Urinary bladder (tissue), 4 donors: ENCODE data around the gene LCMT2. TPM values are rescaled to one million over a fixed set of nuclear protein-coding genes. Genes with fewer than 3 reads are reported as not detected.
"Not testable (repeated sequence)": the region's sequence is repeated elsewhere in the genome, so short reads cannot be mapped to it uniquely, and the experiment has no call there.

Experiments used
- DNase-seq: peaks from one replicate; pipeline ENCODE4 v3.0.0-alpha.2; 2015; ENCODE audit errors: extremely low spot score
- H3K27ac ChIP-seq: one replicate; pipeline ENCODE4 v1.5.1; 2013; ENCODE audit warnings: low read depth, mild to moderate bottlenecking, moderate library complexity
- H3K36me3 ChIP-seq: one replicate; pipeline ENCODE4 v1.6.1; 2013; ENCODE audit warnings: mild to moderate bottlenecking, moderate library complexity; ENCODE audit not compliant: insufficient read depth
- H3K4me1 ChIP-seq: one replicate; pipeline ENCODE4 v1.6.1; 2013; ENCODE audit warnings: mild to moderate bottlenecking, moderate library complexity; ENCODE audit not compliant: insufficient read depth
- H3K4me3 ChIP-seq: one replicate; pipeline ENCODE4 v1.5.1; 2013; ENCODE audit warnings: low read depth, low read length
- WGBS: extraction: QIAGEN DNeasy Blood & Tissue Kit; methylation state at CpG from one replicate; pipeline ENCODE4 v1.1.7; 2013; 5-methylcytosine and 5-hydroxymethylcytosine counted together
- polyA plus RNA-seq: library from polyadenylated mRNA; stranded (reverse); fragments of 200-250 nt; gene quantifications from one replicate; pipeline ENCODE4 v1.2.3, GENCODE V29; 2013
- total RNA-seq: library from RNA; depleted of rRNA; stranded (reverse); fragments of >200 nt; gene quantifications from one replicate; pipeline ENCODE4 v1.2.3, GENCODE V29; 2014
- donor health status: healthy with polysubstance abuse.
- donor health status: healthy.

The LCMT2 gene
- total and polyA plus RNA-seq, 2 donors, result 5.5 to 8.0 TPM

GRCh38 chr15:43293432-43293831, 36.9 kb downstream of the LCMT2 start:
- H3K4me3 ChIP-seq, result no peak overlapping the region
- no peak overlapping the region for H3K27ac ChIP-seq
- no peaks in the 10 kb centered on the region for H3K36me3 ChIP-seq
- peaks cover 2% of the 10 kb centered on the region for H3K4me1 ChIP-seq
- 6% methylated on average over 24 of the region's 24 CpGs for WGBS
- no peak for DNase-seq

GRCh38 chr15:43292375-43293078, 37.8 kb downstream of the LCMT2 start:
- Histone ChIP-seq H3K4me1 (peaks cover 2% of the 10 kb centered on the region), H3K27ac (no peak overlapping the region), H3K36me3 (no peaks in the 10 kb centered on the region), H3K4me3 (no peak overlapping the region)
- 57% methylated on average over 12 of the region's 12 CpGs for WGBS
- no peak for DNase-seq

GRCh38 chr15:43289656-43290055, 40.7 kb downstream of the LCMT2 start:
- H3K4me3 ChIP-seq, H3K4me1 ChIP-seq, DNase-seq, H3K27ac ChIP-seq, H3K36me3 ChIP-seq: not testable (repeated sequence)
- 95% methylated on average over 2 of the region's 3 CpGs for WGBS

GRCh38 chr15:43287254-43287653, 43.1 kb downstream of the LCMT2 start:
- Histone ChIP-seq H3K27ac (no peak overlapping the region), H3K36me3 (no peaks in the 10 kb centered on the region), H3K4me1 (no peaks in the 10 kb centered on the region), H3K4me3 (no peak overlapping the region)
- WGBS, result 72% methylated on average over 15 of the region's 15 CpGs
- DNase-seq, result no peak

- DNase-seq, result no peak
- Histone ChIP-seq H3K36me3 (no peaks in the 10 kb centered on the region), H3K27ac (no peak overlapping the region), H3K4me3 (no peak overlapping the region), H3K4me1 (no peaks in the 10 kb centered on the region)
- WGBS, result 59% methylated on average over 7 of the region's 7 CpGs
Measured at GRCh38 chr15:43286074-43286473, 44.3 kb downstream of the LCMT2 start.

- no peaks in the 10 kb centered on the region for H3K36me3 ChIP-seq
- no peak overlapping the region for H3K4me3 ChIP-seq
- H3K27ac ChIP-seq, result no peak overlapping the region
- H3K4me1 ChIP-seq, result no peaks in the 10 kb centered on the region
- peak; percentile 17 for DNase-seq
- 7% methylated on average over 4 of the region's 4 CpGs for WGBS
Measured at GRCh38 chr15:43285609-43286037, 44.8 kb downstream of the LCMT2 start.

GRCh38 chr15:43283526-43283925, 46.8 kb downstream of the LCMT2 start:
- Histone ChIP-seq H3K36me3 (no peaks in the 10 kb centered on the region), H3K27ac (no peak overlapping the region), H3K4me1 (no peaks in the 10 kb centered on the region), H3K4me3 (no peak overlapping the region)
- 67% methylated on average over 1 of the region's 1 CpG for WGBS
- DNase-seq, result no peak

DNA sequence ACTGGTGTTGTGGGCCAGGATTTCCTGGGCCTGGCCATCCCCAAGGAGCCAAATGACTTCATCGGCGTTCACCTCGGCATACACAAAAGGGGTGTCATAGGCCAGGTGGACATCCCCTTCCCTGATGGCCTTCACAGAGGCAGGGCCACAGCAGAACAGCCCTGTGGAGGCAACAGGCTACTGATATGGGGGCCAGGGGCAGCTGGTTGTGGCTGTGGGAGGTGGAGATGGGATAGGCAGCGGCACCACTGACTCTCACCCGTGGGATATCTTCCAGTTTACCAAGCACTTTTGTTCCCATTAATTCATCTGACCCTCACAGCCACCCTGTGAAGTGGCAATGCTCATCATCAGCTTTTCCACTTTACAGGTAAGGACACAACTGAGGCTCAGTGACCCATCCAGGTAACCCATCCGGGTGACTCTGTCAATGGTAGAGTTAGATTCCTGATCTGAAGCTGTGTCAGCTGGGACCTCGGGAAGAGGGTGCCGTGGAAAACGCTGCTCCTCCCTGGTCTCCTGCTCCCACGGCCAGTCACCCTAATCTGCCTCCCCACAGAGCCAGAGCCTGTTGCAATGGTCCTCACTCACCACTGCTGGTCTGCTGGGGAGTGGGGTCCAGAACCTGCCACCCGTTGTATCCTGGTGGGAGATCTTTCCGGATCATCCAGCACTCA, 48.3 kb downstream of the LCMT2 start:
- no peak overlapping the region for H3K4me3 ChIP-seq
- no peak overlapping the region for H3K27ac ChIP-seq
- no peak for DNase-seq
- H3K4me1 ChIP-seq, result no peaks in the 10 kb centered on the region
- no peaks in the 10 kb centered on the region for H3K36me3 ChIP-seq
- WGBS, result 84% methylated on average over 12 of the region's 12 CpGs

DNA sequence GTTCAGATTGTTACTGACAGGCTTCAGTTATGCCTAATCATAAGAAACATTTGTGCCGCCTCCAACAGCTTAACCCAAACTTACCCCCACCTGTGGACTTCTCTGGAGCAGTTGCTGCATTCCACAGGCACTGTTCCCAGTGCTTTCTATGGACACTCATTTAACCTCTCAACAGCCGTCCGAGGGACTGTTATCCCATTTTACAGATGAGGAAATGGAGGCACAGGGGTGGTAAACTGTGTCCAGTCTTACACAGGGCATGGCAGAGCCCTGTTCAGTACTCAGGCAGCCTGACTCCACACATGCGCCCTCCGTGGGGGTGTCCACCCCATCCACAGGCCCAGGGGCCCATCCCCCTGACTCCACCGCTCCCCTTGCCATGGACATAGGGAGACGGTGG, 49.4 kb downstream of the LCMT2 start:
- no peaks in the 10 kb centered on the region for H3K4me1 ChIP-seq
- no peak overlapping the region for H3K4me3 ChIP-seq
- no peaks in the 10 kb centered on the region for H3K36me3 ChIP-seq
- 86% methylated on average over 7 of the region's 7 CpGs for WGBS
- no peak for DNase-seq
- no peak overlapping the region for H3K27ac ChIP-seq

DNA sequence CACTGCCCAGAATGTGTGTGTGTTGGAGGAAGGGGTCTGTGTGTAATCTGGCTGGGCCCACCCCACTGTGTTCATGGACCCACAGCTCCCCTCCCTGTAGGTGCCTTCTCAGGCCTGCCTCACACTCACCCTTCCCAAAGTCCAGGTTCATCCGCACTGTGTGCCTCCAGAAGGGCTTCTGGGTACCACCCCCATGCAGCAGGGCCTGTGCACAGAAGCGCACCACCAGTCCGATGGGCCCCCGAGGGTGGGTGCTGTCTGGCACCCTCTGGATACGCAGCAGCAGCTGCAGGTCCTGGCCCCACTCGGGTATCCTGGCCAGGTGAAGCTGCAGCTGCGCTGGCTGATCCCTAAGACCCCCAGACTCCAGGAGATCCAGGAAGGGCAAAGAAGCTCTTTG, 50.9 kb downstream of the LCMT2 start:
- no peak for DNase-seq
- 84% methylated on average over 7 of the region's 7 CpGs for WGBS
- Histone ChIP-seq H3K36me3 (no peaks in the 10 kb centered on the region), H3K4me1 (no peaks in the 10 kb centered on the region), H3K4me3 (no peak overlapping the region), H3K27ac (no peak overlapping the region)

DNA sequence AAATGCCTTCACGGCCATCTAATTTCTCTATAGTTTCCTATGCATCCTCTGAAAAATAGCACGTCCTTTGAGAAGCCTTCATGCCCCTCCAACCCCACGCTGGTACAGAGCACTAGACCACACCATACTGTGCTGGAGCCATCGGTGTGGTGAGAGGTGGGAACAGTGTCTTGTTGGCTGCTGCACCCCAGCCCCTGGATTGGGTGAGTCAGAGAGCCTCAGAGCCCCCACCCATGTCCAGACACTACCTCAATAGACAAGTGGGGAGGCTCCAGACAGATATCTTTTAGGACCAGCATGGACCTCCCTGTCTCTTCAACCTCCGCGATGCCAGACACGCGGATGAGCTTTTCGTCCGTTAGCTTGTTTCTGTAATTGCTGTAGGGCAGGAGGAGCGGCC, 51.5 kb downstream of the LCMT2 start:
- no peak for DNase-seq
- Histone ChIP-seq H3K4me3 (no peak overlapping the region), H3K27ac (no peak overlapping the region), H3K4me1 (no peaks in the 10 kb centered on the region), H3K36me3 (no peaks in the 10 kb centered on the region)
- 76% methylated on average over 11 of the region's 11 CpGs for WGBS

- 58% methylated on average over 4 of the region's 4 CpGs for WGBS
- H3K27ac ChIP-seq, result no peak overlapping the region
Measured at GRCh38 chr15:43277901-43278300, 52.5 kb downstream of the LCMT2 start.

GRCh38 chr15:43277231-43277823, 53.0 kb downstream of the LCMT2 start:
- 68% methylated on average over 10 of the region's 10 CpGs for WGBS
- DNase-seq, result no peak
- H3K36me3 ChIP-seq, result no peaks in the 10 kb centered on the region
- no peak overlapping the region for H3K27ac ChIP-seq
- H3K4me1 ChIP-seq, result no peaks in the 10 kb centered on the region
- no peak overlapping the region for H3K4me3 ChIP-seq

More at GRCh38 chr15:43277901-43278300, 52.5 kb downstream of the LCMT2 start:
- no peak for DNase-seq
- H3K4me1 ChIP-seq, result no peaks in the 10 kb centered on the region
- H3K36me3 ChIP-seq, result no peaks in the 10 kb centered on the region
- H3K4me3 ChIP-seq, result no peak overlapping the region

DNA sequence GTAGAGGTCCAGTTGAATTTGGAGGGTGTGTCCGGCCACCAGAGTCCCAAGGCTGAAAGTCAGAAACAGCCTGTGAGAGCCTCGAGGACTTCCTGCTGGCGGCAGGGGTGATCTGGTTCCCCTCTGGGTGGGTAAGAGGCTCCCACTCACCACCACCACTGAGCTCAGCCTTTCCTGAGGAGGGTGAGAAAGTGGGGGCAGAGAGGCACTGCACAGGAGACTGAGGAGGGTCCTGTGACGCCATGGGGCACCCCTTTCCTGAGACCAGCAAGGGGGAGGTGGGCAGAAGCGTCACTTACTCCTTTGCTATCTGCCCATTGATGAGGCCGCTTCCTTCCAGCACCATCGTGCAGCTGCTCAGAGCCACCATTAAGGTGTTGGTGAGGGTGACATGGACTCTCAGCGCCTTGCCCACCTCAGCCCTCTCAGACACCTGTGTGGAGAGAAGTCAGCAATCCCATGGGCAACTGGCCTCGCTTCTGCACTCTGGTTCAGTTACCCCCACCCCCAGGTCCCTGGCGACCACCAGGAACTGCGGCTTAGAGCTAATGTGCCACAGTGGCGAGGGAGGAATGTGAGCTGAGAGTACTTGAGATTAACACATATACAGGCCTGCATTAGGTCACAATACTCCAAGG, 53.7 kb downstream of the LCMT2 start:
- 77% methylated on average over 12 of the region's 12 CpGs for WGBS
- DNase-seq, result no peak
- Histone ChIP-seq H3K27ac (no peak overlapping the region), H3K36me3 (no peaks in the 10 kb centered on the region), H3K4me3 (no peak overlapping the region), H3K4me1 (no peaks in the 10 kb centered on the region)
